Gastroesophageal sphincter (tissue), 4 donors: ENCODE data around the gene NRROS. TPM values are rescaled to one million over a fixed set of nuclear protein-coding genes. Genes with fewer than 3 reads are reported as not detected.

Experiments used
- ATAC-seq: fragments of 150-250 bp; one replicate; pipeline ENCODE4 v1.9.1; 2016; ENCODE audit warnings: mild to moderate bottlenecking, moderate library complexity
- H3K27ac ChIP-seq, 4 donors: fragments of 200-600 bp; sonication (generic) in 3 of 4; 1 replicate in 3 of 4; 2 replicates in 1 of 4; pipeline ENCODE4 v1.5.1; 2016 to 2019
- H3K27me3 ChIP-seq: fragments of 200-600 bp; sonication (generic); one replicate; pipeline ENCODE4 v1.5.1; 2019
- H3K36me3 ChIP-seq, 2 donors: fragments of 200-600 bp; sonication (generic); one replicate each; pipeline ENCODE4 v1.5.1; 2019; ENCODE audit warnings: control low read depth in 1 of 2
- H3K4me1 ChIP-seq, 3 donors: fragments of 200-600 bp; sonication (generic); 1 replicate in 2 of 3; 2 replicates in 1 of 3; pipeline ENCODE4 v1.5.1; 2016 to 2019; ENCODE audit warnings: control low read depth in 2 of 3
- H3K4me3 ChIP-seq, 2 donors: fragments of 200-600 bp; sonication (generic); one replicate each; pipeline ENCODE4 v1.5.1; 2019; ENCODE audit warnings: mild to moderate bottlenecking in 1 of 2, moderate library complexity in 1 of 2
- H3K9me3 ChIP-seq, 3 donors: fragments of 200-600 bp; sonication (generic); one replicate each; pipeline ENCODE4 v1.5.1; 2017 to 2019; ENCODE audit warnings: control low read depth in 2 of 3
- CTCF ChIP-seq, 4 experiments: fragments of 200-600 bp in 2 of 4; fragments of 450-650 bp in 2 of 4; sonication (generic) in 1 of 4; IDR thresholded peaks; one replicate each; pipeline ENCODE4 v1.5.1; 2017 to 2019; ENCODE audit warnings: antibody characterized with exemption in 4 of 4, mild to moderate bottlenecking in 2 of 4, moderate library complexity in 2 of 4
- EP300 ChIP-seq: sonication (generic); formaldehyde crosslinking; IDR thresholded peaks from one replicate; pipeline ENCODE4 v1.6.1; 2017; ENCODE audit warnings: antibody characterized with exemption, mild to moderate bottlenecking
- POLR2A ChIP-seq, 2 donors: fragments of 450-650 bp; IDR thresholded peaks; one replicate each; pipeline ENCODE4 v1.6.1; 2017; ENCODE audit warnings: antibody characterized with exemption in 2 of 2, mild to moderate bottlenecking in 2 of 2, moderate library complexity in 1 of 2
- POLR2AphosphoS5 ChIP-seq: sonication (generic); formaldehyde crosslinking; IDR thresholded peaks from one replicate; pipeline ENCODE4 v1.6.1; 2017; ENCODE audit warnings: antibody characterized with exemption
- WGBS, 2 donors: methylation state at CpG; one replicate each; pipeline ENCODE4 v1.1.5; 2018; ENCODE audit warnings: low coverage in 1 of 2; 5-methylcytosine and 5-hydroxymethylcytosine counted together
- total RNA-seq, 4 donors: library from RNA; depleted of rRNA; stranded (reverse); fragments of >200 nt; gene quantifications; one replicate each; pipeline ENCODE4 v1.1.0, GENCODE V29; 2016

NRROS gene
- total RNA-seq, 4 donors from 2014 or later = 6.6 to 14.2 (median 8.4) TPM

- TF ChIP-seq POLR2AphosphoS5 = no peak
- no peak for TF ChIP-seq POLR2A (IDR thresholded peaks at IDR 0.05)
- no peak for TF ChIP-seq EP300
- TF ChIP-seq CTCF (IDR thresholded peaks at IDR 0.05) = no peak
- Histone ChIP-seq H3K4me3 (no peak overlapping the region), H3K36me3 (no peaks in the 10 kb centered on the region), H3K27ac (no peak overlapping the region), H3K9me3 (no peaks in the 10 kb centered on the region), H3K27me3 (no peaks in the 10 kb centered on the region), H3K4me1 (no peaks in the 10 kb centered on the region)
- WGBS, 2 donors = 100% methylated on average over 2 of the region's 5 CpGs; no CpG with 5 or more reads in 1 of the 2 donors
- ATAC-seq = no peak
Measured at GRCh38 chr3:196695849-196696226, 56.3 kb downstream of the NRROS start.

GRCh38 chr3:196697270-196697669 lies 57.8 kb downstream of the NRROS start:
- no peaks in the 10 kb centered on the region for H3K9me3 ChIP-seq
- WGBS, 2 donors = 70 to 96% methylated on average over 5 of the region's 5 CpGs
- no peak for TF ChIP-seq CTCF (IDR thresholded peaks at IDR 0.05)
- TF ChIP-seq POLR2A (IDR thresholded peaks at IDR 0.05) = no peak
- H3K27me3 ChIP-seq = no peaks in the 10 kb centered on the region
- no peaks in the 10 kb centered on the region for H3K36me3 ChIP-seq
- H3K4me1 ChIP-seq = no peaks in the 10 kb centered on the region
- H3K4me3 ChIP-seq = no peak overlapping the region
- no peak for ATAC-seq
- no peak overlapping the region for H3K27ac ChIP-seq

DNA sequence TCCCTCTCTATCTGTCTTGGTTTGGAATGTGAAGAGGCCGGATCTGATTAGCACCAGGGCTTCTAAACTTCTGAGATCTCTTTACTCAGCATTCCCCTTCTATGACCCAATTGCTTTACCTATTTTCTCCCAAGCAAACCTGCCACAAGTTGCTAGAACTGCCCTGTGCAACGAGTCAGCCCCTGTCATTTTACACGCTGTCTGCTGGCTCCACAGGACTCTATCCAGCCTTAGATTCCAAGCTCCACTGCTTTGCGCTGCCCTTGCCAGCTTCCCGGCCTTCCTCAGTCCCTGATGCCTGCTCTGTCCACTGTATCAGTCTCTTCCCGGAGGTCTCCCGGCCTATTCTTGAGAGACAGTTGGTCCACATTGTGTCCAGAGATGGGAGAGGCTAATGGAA lies 60.3 kb downstream of the NRROS start:
- TF ChIP-seq POLR2AphosphoS5 = no peak
- WGBS, 2 donors = 79% methylated on average over 7 of the region's 7 CpGs
- H3K4me3 ChIP-seq = no peak overlapping the region
- no peak overlapping the region for H3K27ac ChIP-seq
- H3K9me3 ChIP-seq = no peaks in the 10 kb centered on the region
- H3K27me3 ChIP-seq = no peaks in the 10 kb centered on the region
- no peaks in the 10 kb centered on the region for H3K36me3 ChIP-seq
- H3K4me1 ChIP-seq = no peaks in the 10 kb centered on the region
- ATAC-seq = no peak

GRCh38 chr3:196700801-196701200 lies 61.3 kb downstream of the NRROS start:
- no peak for TF ChIP-seq POLR2AphosphoS5
- TF ChIP-seq POLR2A (IDR thresholded peaks at IDR 0.05) = no peak
- TF ChIP-seq CTCF (IDR thresholded peaks at IDR 0.05) = no peak
- TF ChIP-seq EP300 = no peak
- 82 to 83% methylated on average over 2 to 4 of the region's 4 CpGs for WGBS, 2 donors

DNA sequence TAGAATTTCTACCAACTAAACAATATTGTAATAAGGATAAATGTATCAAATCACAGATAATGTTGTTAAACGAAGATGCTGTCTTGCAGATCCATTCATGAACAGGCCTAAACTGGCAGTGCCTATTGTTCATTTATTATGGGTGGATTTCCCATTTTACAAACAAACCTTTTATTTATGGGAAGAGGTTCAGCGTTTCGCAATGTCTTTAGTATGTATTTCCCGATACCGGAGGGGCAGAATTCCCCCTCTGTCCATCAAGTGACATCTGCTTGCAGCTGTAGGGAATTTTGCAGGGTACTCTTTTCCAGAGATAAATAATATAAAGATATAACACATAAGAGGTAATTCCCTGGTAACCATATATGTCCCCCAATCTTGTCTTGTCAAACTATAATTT lies 66.8 kb downstream of the NRROS start:
- H3K4me1 ChIP-seq = peaks cover 0 to 8% (median 3%) of the 10 kb centered on the region in 3 donors
- 79 to 83% methylated on average over 5 of the region's 5 CpGs for WGBS, 2 donors
- TF ChIP-seq EP300 (no peak), POLR2A (IDR thresholded peaks at IDR 0.05) (no peak)

More at GRCh38 chr3:196700801-196701200, 61.3 kb downstream of the NRROS start:
- Histone ChIP-seq H3K4me3 (no peak overlapping the region), H3K36me3 (no peaks in the 10 kb centered on the region), H3K4me1 (no peaks in the 10 kb centered on the region), H3K27me3 (no peaks in the 10 kb centered on the region), H3K27ac (no peak overlapping the region), H3K9me3 (no peaks in the 10 kb centered on the region)
- no peak for ATAC-seq

DNA sequence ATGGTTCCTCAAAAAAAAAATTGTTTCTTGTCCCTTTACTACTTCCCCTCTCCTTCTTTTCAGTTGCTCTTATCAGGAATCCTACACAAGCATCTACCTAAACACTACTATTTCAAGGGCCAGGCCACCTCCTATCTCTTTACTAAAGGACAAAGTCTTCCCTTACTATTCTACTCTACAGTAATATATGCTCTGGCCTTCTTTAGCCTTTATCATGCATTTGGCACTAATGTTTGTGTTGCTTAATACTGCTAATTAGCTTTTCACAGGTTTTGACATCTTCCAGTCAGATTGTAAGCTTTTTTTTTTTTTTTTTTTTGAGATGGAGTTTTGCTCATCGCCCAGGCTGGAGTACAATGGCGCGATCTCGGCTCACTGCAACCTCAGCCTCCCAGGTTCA lies 67.2 kb downstream of the NRROS start:
- Histone ChIP-seq H3K4me3 (no peak overlapping the region), H3K4me1 (peaks cover 0 to 12% (median 4%) of the 10 kb centered on the region in 3 donors), H3K36me3 (no peaks in the 10 kb centered on the region), H3K27me3 (no peaks in the 10 kb centered on the region), H3K9me3 (no peaks in the 10 kb centered on the region), H3K27ac (no peak overlapping the region)
- no peak for TF ChIP-seq POLR2A (IDR thresholded peaks at IDR 0.05)
- TF ChIP-seq CTCF (IDR thresholded peaks at IDR 0.05) = no peak
- no peak for TF ChIP-seq EP300
- no peak for TF ChIP-seq POLR2AphosphoS5
- no peak for ATAC-seq
- 100% methylated on average over 3 of the region's 4 CpGs; no CpG with 5 or more reads in 1 of the 2 donors for WGBS, 2 donors

More for the DNA sequence above, 66.8 kb downstream of the NRROS start:
- H3K27me3 ChIP-seq = no peaks in the 10 kb centered on the region
- H3K9me3 ChIP-seq = no peaks in the 10 kb centered on the region
- no peak overlapping the region for H3K4me3 ChIP-seq
- H3K36me3 ChIP-seq = no peaks in the 10 kb centered on the region
- ATAC-seq = no peak
- H3K27ac ChIP-seq = no peak overlapping the region
